Ramos (cell line): ENCODE measurements around the gene GALNT9.

Experiments used
- in situ Hi-C: fragments of 300-500 bp; cut with MboI; formaldehyde crosslinking; loops from one replicate; pipeline ENCODE4 v1.14.3; 2022; ENCODE audit warnings: low sequenced_read_pairs; ENCODE audit not compliant: unreplicated experiment

The GALNT9 gene

GRCh38 chr12:132194556-132194955 is 134.8 kb downstream of the GALNT9 start:
- in situ Hi-C loops: no loop called here

- in situ Hi-C loops: no loop called here
Measured at GRCh38 chr12:132194056-132194455, 135.3 kb downstream of the GALNT9 start.

GRCh38 chr12:132191715-132192553 is 137.5 kb downstream of the GALNT9 start:
- in situ Hi-C loops: no loop called here

- in situ Hi-C loops: no loop called here
Measured at GRCh38 chr12:132190834-132191500, 138.4 kb downstream of the GALNT9 start.

- in situ Hi-C loops: no loop called here
Measured at GRCh38 chr12:132190012-132190755, 139.2 kb downstream of the GALNT9 start.

GRCh38 chr12:132189378-132190011 is 139.9 kb downstream of the GALNT9 start:
- in situ Hi-C loops: no loop called here

- in situ Hi-C loops: no loop called here
Measured at GRCh38 chr12:132188916-132189325, 140.5 kb downstream of the GALNT9 start.

- in situ Hi-C loops: no loop called here
Measured at GRCh38 chr12:132188451-132188901, 140.9 kb downstream of the GALNT9 start.

- in situ Hi-C loops: no loop called here
Measured at GRCh38 chr12:132187646-132188450, 141.5 kb downstream of the GALNT9 start.

- in situ Hi-C loops: no loop called here
Measured at GRCh38 chr12:132186857-132187620, 142.3 kb downstream of the GALNT9 start.

GRCh38 chr12:132186208-132186856 is 143.1 kb downstream of the GALNT9 start:
- in situ Hi-C loops: no loop called here

GRCh38 chr12:132185705-132186104 is 143.7 kb downstream of the GALNT9 start:
- in situ Hi-C loops: no loop called here

- in situ Hi-C loops: no loop called here
Measured at GRCh38 chr12:132182711-132183365, 146.6 kb downstream of the GALNT9 start.

- in situ Hi-C loops: no loop called here
Measured at GRCh38 chr12:132182206-132182710, 147.1 kb downstream of the GALNT9 start.

- in situ Hi-C loops: no loop called here
Measured at GRCh38 chr12:132181570-132182200, 147.7 kb downstream of the GALNT9 start.

- in situ Hi-C loops: no loop called here
Measured at GRCh38 chr12:132180648-132181546, 148.5 kb downstream of the GALNT9 start.
